Activated T-helper 17 cell treated with anti-CD3 and anti-CD28 coated beads, Interleukin-2, amount 50 U/mL, for 72 hours (primary cell): ENCODE measurements around the gene FYN. TPM values are rescaled to one million over a fixed set of nuclear protein-coding genes. Genes with fewer than 3 reads are reported as not detected.

ENCODE experiments used
- ATAC-seq: fragments of 150-1000 bp; cut with Tn5 transposase; replicated peaks from 2 replicates; pipeline ENCODE4 v1.10.0; 2021; ENCODE audit warnings: mild to moderate bottlenecking, moderate library complexity
- H3K27ac Mint-ChIP-seq: one replicate; pipeline ENCODE4 v1.8.0; 2022; ENCODE audit warnings: mixed read lengths
- H3K27me3 Mint-ChIP-seq: one replicate; pipeline ENCODE4 v1.8.0; 2022; ENCODE audit warnings: mixed read lengths
- H3K36me3 Mint-ChIP-seq: one replicate; pipeline ENCODE4 v1.8.0; 2022; ENCODE audit warnings: low read depth, mild to moderate bottlenecking, mixed read lengths
- H3K4me1 Mint-ChIP-seq: one replicate; pipeline ENCODE4 v1.8.0; 2022; ENCODE audit warnings: mixed read lengths
- H3K4me3 Mint-ChIP-seq: one replicate; pipeline ENCODE4 v1.8.0; 2022; ENCODE audit warnings: mild to moderate bottlenecking, mixed read lengths
- H3K9me3 Mint-ChIP-seq: one replicate; pipeline ENCODE4 v1.8.0; 2022; ENCODE audit warnings: mixed read lengths
- total RNA-seq, 2 donors: library from RNA; stranded (reverse); gene quantifications; one replicate each; pipeline ENCODE4 v1.2.3, GENCODE V29; 2022

The FYN gene
- total RNA-seq, 2 donors from 2014 or later, result 139 to 326 TPM

DNA sequence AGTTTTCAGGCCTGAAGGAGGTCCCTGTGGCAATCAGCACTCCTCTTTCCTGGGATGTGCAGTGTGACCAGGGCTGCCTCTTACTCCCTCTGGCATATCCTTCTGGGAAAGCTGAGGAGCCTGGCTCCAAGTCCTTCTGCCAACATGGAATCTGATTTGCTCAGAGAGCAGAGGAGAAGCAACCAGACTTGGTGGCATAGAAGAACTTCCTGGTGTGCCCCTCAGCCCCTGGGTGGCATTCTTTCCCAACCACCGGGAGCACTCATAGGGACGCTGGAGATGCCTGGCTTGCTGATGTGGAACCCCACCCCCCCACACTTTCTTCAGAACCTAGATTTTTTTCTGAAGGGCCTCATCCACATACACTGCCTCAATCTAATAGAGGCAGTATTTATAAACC is 160.0 kb downstream of the FYN start:
- Mint-ChIP-seq H3K9me3 (no peaks in the 10 kb centered on the region), H3K4me3 (no peak overlapping the region), H3K27me3 (no peaks in the 10 kb centered on the region), H3K27ac (peak overlapping the region; percentile 84), H3K4me1 (peaks cover 32% of the 10 kb centered on the region), H3K36me3 (peaks cover 100% of the 10 kb centered on the region)
- ATAC-seq, result no peak

- Mint-ChIP-seq H3K27ac (peak overlapping the region; percentile 84), H3K9me3 (no peaks in the 10 kb centered on the region), H3K36me3 (peaks cover 100% of the 10 kb centered on the region), H3K4me1 (peaks cover 32% of the 10 kb centered on the region), H3K4me3 (peak overlapping the region; percentile 41), H3K27me3 (no peaks in the 10 kb centered on the region)
- ATAC-seq, result no peak
Observed at GRCh38 chr6:111711984-111712752, 161.1 kb downstream of the FYN start.

- H3K4me3 Mint-ChIP-seq, result peak overlapping the region; percentile 41
- H3K27me3 Mint-ChIP-seq, result no peaks in the 10 kb centered on the region
- H3K9me3 Mint-ChIP-seq, result no peaks in the 10 kb centered on the region
- no peak for ATAC-seq
- peaks cover 32% of the 10 kb centered on the region for H3K4me1 Mint-ChIP-seq
- H3K36me3 Mint-ChIP-seq, result peaks cover 100% of the 10 kb centered on the region
- peak overlapping the region; percentile 84 for H3K27ac Mint-ChIP-seq
Observed at GRCh38 chr6:111711476-111711875, 161.8 kb downstream of the FYN start.

GRCh38 chr6:111710911-111711310 is 162.3 kb downstream of the FYN start:
- Mint-ChIP-seq H3K27me3 (no peaks in the 10 kb centered on the region), H3K27ac (peak overlapping the region; percentile 84), H3K4me1 (peaks cover 32% of the 10 kb centered on the region), H3K9me3 (no peaks in the 10 kb centered on the region), H3K4me3 (peak overlapping the region; percentile 41), H3K36me3 (peaks cover 100% of the 10 kb centered on the region)
- ATAC-seq, result no peak

DNA sequence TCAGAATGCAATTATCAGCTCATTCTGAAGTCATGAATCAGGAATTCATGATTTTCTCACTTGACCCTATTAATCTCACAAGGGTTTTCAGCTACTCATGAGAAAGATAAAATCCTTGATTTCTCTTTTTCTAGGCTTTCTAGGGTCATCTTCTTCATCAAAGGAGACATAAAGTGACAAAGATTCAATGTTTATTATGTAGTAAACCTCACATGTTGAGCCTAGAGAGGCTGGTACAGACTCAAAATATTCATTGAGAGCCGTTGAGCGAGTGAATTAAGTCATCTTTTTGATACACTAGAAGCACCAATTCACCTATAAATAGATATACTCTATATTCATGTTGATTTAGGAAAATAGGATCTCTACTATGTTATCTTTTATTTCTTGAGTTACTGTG is 162.8 kb downstream of the FYN start:
- Mint-ChIP-seq H3K4me1 (peaks cover 30% of the 10 kb centered on the region), H3K36me3 (peaks cover 100% of the 10 kb centered on the region)

GRCh38 chr6:111709615-111710398 is 163.4 kb downstream of the FYN start:
- Mint-ChIP-seq H3K36me3 (peaks cover 100% of the 10 kb centered on the region), H3K4me1 (peaks cover 24% of the 10 kb centered on the region), H3K27me3 (no peaks in the 10 kb centered on the region)

More for the DNA sequence above, 162.8 kb downstream of the FYN start:
- H3K27me3 Mint-ChIP-seq, result no peaks in the 10 kb centered on the region
- peak overlapping the region; percentile 84 for H3K27ac Mint-ChIP-seq
- no peak for ATAC-seq
- H3K9me3 Mint-ChIP-seq, result no peaks in the 10 kb centered on the region
- peak overlapping the region; percentile 28 for H3K4me3 Mint-ChIP-seq

DNA sequence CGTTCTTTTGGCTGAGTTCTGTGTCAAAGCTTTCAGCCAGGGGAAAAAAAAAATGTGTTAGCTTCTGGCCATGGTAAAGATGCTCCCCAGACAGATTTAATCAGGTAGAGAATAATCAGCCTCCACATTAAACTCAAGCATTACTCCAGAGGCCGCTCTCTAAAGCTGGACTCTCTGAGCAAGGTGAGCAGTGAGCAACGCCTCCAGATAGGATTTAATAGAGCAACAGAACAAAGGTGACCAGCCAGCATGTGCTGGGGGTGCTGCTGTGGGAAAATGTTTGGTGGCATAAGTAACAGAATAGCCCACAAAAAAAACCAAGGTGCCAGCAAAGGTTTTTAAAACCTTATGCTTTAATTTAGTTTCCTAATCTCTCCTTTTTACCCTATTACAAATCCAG is 164.1 kb downstream of the FYN start:
- ATAC-seq, result no peak
- Mint-ChIP-seq H3K4me3 (no peak overlapping the region), H3K27ac (peak overlapping the region; percentile 84), H3K36me3 (peaks cover 100% of the 10 kb centered on the region), H3K4me1 (peaks cover 22% of the 10 kb centered on the region), H3K27me3 (no peaks in the 10 kb centered on the region), H3K9me3 (no peaks in the 10 kb centered on the region)

More at GRCh38 chr6:111709615-111710398, 163.4 kb downstream of the FYN start:
- Mint-ChIP-seq H3K9me3 (no peaks in the 10 kb centered on the region), H3K4me3 (peak overlapping the region; percentile 28), H3K27ac (peak overlapping the region; percentile 84)
- peak; percentile 85 for ATAC-seq

- peak overlapping the region; percentile 42 for H3K27ac Mint-ChIP-seq
- H3K36me3 Mint-ChIP-seq, result peaks cover 100% of the 10 kb centered on the region
- H3K27me3 Mint-ChIP-seq, result no peaks in the 10 kb centered on the region
- H3K9me3 Mint-ChIP-seq, result no peaks in the 10 kb centered on the region
- H3K4me1 Mint-ChIP-seq, result peaks cover 18% of the 10 kb centered on the region
- ATAC-seq, result no peak
- H3K4me3 Mint-ChIP-seq, result no peak overlapping the region
Observed at GRCh38 chr6:111707773-111708172, 165.5 kb downstream of the FYN start.

- no peak for ATAC-seq
- H3K4me3 Mint-ChIP-seq, result no peak overlapping the region
- H3K36me3 Mint-ChIP-seq, result peaks cover 100% of the 10 kb centered on the region
- no peaks in the 10 kb centered on the region for H3K9me3 Mint-ChIP-seq
- no peaks in the 10 kb centered on the region for H3K27me3 Mint-ChIP-seq
- H3K27ac Mint-ChIP-seq, result peak overlapping the region; percentile 42
- H3K4me1 Mint-ChIP-seq, result peaks cover 9% of the 10 kb centered on the region
Observed at GRCh38 chr6:111706841-111707391, 166.3 kb downstream of the FYN start.

DNA sequence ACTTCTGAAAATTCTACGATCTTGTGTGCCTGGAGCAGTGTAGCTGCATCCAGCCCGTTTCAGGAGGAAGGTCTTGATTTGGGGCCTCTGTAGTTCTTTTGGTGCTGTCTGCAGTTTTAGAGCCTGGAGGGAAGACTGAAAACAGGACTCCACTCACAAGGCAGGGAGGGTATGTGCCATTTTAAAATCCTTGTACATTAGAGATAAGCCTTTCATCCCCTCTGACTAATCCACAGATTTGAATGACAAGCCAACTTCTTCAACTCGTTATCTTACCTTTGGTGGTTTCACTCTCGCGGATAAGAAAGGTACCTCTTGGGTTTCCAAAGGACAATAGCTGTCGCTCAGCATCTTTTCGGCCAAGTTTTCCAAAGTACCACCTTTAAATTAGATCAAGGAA is 169.5 kb downstream of the FYN start:
- no peak overlapping the region for H3K4me3 Mint-ChIP-seq
- H3K4me1 Mint-ChIP-seq, result peaks cover 13% of the 10 kb centered on the region
- peaks cover 100% of the 10 kb centered on the region for H3K36me3 Mint-ChIP-seq
- ATAC-seq, result no peak
- H3K27ac Mint-ChIP-seq, result peak overlapping the region; percentile 68
- H3K27me3 Mint-ChIP-seq, result no peaks in the 10 kb centered on the region
- H3K9me3 Mint-ChIP-seq, result no peaks in the 10 kb centered on the region

- H3K4me1 Mint-ChIP-seq, result peaks cover 13% of the 10 kb centered on the region
- H3K9me3 Mint-ChIP-seq, result no peaks in the 10 kb centered on the region
- H3K27me3 Mint-ChIP-seq, result no peaks in the 10 kb centered on the region
- H3K4me3 Mint-ChIP-seq, result no peak overlapping the region
- H3K36me3 Mint-ChIP-seq, result peaks cover 100% of the 10 kb centered on the region
- ATAC-seq, result no peak
- H3K27ac Mint-ChIP-seq, result peak overlapping the region; percentile 28
Observed at GRCh38 chr6:111702268-111702667, 171.0 kb downstream of the FYN start.

DNA sequence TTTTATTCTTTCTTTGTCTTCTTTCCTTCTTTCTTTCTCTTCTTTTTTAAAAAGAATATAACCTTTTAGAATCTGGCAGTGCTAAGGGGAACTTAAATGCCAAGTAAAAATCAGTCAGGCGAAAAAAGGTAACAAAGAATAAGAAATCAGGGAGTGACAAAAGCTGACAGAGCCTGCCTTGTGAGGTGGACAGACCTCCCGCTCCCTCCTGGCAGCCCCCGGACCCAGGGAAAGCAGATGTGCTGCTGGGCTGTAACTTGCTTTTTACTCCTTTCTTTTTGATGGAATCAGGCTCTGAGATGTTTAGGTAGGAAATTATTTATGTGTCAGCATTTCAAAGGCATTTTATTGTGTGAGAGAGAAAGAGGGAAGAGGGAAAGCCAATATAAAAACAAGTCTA is 172.1 kb downstream of the FYN start:
- H3K27me3 Mint-ChIP-seq, result no peaks in the 10 kb centered on the region
- peaks cover 13% of the 10 kb centered on the region for H3K4me1 Mint-ChIP-seq
- no peak for ATAC-seq
- H3K4me3 Mint-ChIP-seq, result no peak overlapping the region
- H3K9me3 Mint-ChIP-seq, result no peaks in the 10 kb centered on the region
- peaks cover 100% of the 10 kb centered on the region for H3K36me3 Mint-ChIP-seq
- H3K27ac Mint-ChIP-seq, result no peak overlapping the region

DNA sequence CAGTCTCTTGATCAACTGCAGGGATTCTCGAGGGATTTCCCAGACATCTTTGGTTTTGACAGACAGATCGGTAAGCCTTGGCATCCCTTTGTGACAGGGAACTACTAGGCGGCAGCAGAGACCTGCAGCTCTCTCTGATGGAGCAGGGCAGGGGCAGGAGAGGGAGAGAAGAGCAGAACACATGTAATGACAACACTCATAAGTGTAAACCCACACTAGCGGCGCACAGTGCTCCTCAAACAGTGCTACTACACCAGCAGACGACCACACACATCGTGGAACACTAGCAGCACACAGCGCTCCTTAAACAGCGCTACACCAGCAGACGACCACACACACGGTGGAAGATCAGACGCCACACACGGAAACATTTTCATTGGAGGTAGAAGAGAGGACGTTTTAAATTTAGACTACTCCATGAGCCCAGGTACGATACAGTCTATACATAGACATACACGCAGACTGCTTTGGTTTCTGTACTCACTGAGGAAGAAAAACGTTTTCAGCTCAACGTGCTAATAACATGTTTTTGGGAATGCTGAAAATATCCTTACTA is 173.0 kb downstream of the FYN start:
- ATAC-seq, result peak; percentile 28
- Mint-ChIP-seq H3K9me3 (no peaks in the 10 kb centered on the region), H3K4me3 (peak overlapping the region; percentile 13), H3K36me3 (peaks cover 100% of the 10 kb centered on the region), H3K4me1 (peaks cover 13% of the 10 kb centered on the region), H3K27ac (peak overlapping the region; percentile 74), H3K27me3 (no peaks in the 10 kb centered on the region)

GRCh38 chr6:111699123-111699522 is 174.1 kb downstream of the FYN start:
- ATAC-seq, result no peak
- H3K4me3 Mint-ChIP-seq, result no peak overlapping the region
- peak overlapping the region; percentile 74 for H3K27ac Mint-ChIP-seq
- no peaks in the 10 kb centered on the region for H3K9me3 Mint-ChIP-seq
- H3K4me1 Mint-ChIP-seq, result peaks cover 20% of the 10 kb centered on the region
- H3K27me3 Mint-ChIP-seq, result no peaks in the 10 kb centered on the region
- peaks cover 100% of the 10 kb centered on the region for H3K36me3 Mint-ChIP-seq
